Central memory CD8-positive, alpha-beta T cell (primary cell): ENCODE data around the gene DDAH2.
"Not testable (repeated sequence)": the region's sequence is repeated elsewhere in the genome, so short reads cannot be mapped to it uniquely, and the experiment has no call there.

Experiments used
- ATAC-seq: fragments of 150-1000 bp; cut with Tn5 transposase; replicated peaks from 2 replicates; pipeline ENCODE4 v1.10.0; 2022; ENCODE audit warnings: mild to moderate bottlenecking, moderate FRiP score, moderate number of reproducible peaks; ENCODE audit not compliant: poor library complexity, severe bottlenecking; ENCODE audit errors: extremely low read depth
- DNase-seq, 2 donors: peaks; one replicate each; pipeline ENCODE4 v3.0.0; 2021; ENCODE audit warnings: low spot score in 2 of 2
- H3K27ac Mint-ChIP-seq: one replicate; pipeline ENCODE4 v1.8.0; 2022; ENCODE audit warnings: low read depth, mild to moderate bottlenecking, moderate library complexity, mixed read lengths
- H3K27me3 Mint-ChIP-seq: one replicate; pipeline ENCODE4 v1.8.0; 2022; ENCODE audit warnings: mixed read lengths
- H3K36me3 Mint-ChIP-seq: one replicate; pipeline ENCODE4 v1.8.0; 2022; ENCODE audit warnings: mild to moderate bottlenecking, moderate library complexity, mixed read lengths; ENCODE audit not compliant: insufficient read depth
- H3K4me1 Mint-ChIP-seq: one replicate; pipeline ENCODE4 v1.8.0; 2022; ENCODE audit warnings: mixed read lengths
- H3K4me3 Mint-ChIP-seq: one replicate; pipeline ENCODE4 v1.8.0; 2022; ENCODE audit warnings: mild to moderate bottlenecking, moderate library complexity, mixed read lengths
- H3K9me3 Mint-ChIP-seq: one replicate; pipeline ENCODE4 v1.8.0; 2022; ENCODE audit warnings: mixed read lengths

The DDAH2 gene

GRCh38 chr6:31711233-31711632 lies 17.9 kb downstream of the DDAH2 start:
- Mint-ChIP-seq H3K4me1 (peaks cover 17% of the 10 kb centered on the region), H3K9me3 (no peaks in the 10 kb centered on the region), H3K36me3 (no peaks in the 10 kb centered on the region), H3K27ac (peak overlapping the region; percentile 47), H3K27me3 (no peaks in the 10 kb centered on the region), H3K4me3 (no peak overlapping the region)
- DNase-seq: no peak
- ATAC-seq: no peak

GRCh38 chr6:31710523-31711219 lies 18.4 kb downstream of the DDAH2 start:
- Mint-ChIP-seq H3K27me3 (no peaks in the 10 kb centered on the region), H3K9me3 (no peaks in the 10 kb centered on the region), H3K36me3 (no peaks in the 10 kb centered on the region), H3K4me1 (peaks cover 17% of the 10 kb centered on the region), H3K27ac (peak overlapping the region; percentile 47), H3K4me3 (no peak overlapping the region)
- no peak for DNase-seq
- ATAC-seq: no peak

GRCh38 chr6:31709157-31709556 lies 19.9 kb downstream of the DDAH2 start:
- DNase-seq, H3K27ac Mint-ChIP-seq, ATAC-seq, H3K9me3 Mint-ChIP-seq, H3K36me3 Mint-ChIP-seq, H3K4me3 Mint-ChIP-seq, H3K27me3 Mint-ChIP-seq: not testable (repeated sequence)
- H3K4me1 Mint-ChIP-seq: peaks cover 17% of the 10 kb centered on the region

GRCh38 chr6:31708224-31708623 lies 20.9 kb downstream of the DDAH2 start:
- H3K27me3 Mint-ChIP-seq: no peaks in the 10 kb centered on the region
- no peak overlapping the region for H3K4me3 Mint-ChIP-seq
- ATAC-seq: no peak
- H3K27ac Mint-ChIP-seq: no peak overlapping the region
- peaks cover 2% of the 10 kb centered on the region for H3K36me3 Mint-ChIP-seq
- DNase-seq: no peak
- no peaks in the 10 kb centered on the region for H3K9me3 Mint-ChIP-seq
- H3K4me1 Mint-ChIP-seq: peaks cover 21% of the 10 kb centered on the region

GRCh38 chr6:31707701-31708100 lies 21.4 kb downstream of the DDAH2 start:
- Mint-ChIP-seq H3K4me1 (peaks cover 23% of the 10 kb centered on the region), H3K36me3 (peaks cover 6% of the 10 kb centered on the region), H3K27me3 (no peaks in the 10 kb centered on the region), H3K9me3 (no peaks in the 10 kb centered on the region), H3K4me3 (no peak overlapping the region), H3K27ac (no peak overlapping the region)
- ATAC-seq: no peak
- no peak for DNase-seq

- Mint-ChIP-seq H3K27ac (no peak within 1 kb of the TSS), H3K9me3 (no peaks in the 10 kb centered on the region), H3K27me3 (no peaks in the 10 kb centered on the region), H3K4me3 (no peak within 1 kb of the TSS), H3K36me3 (peaks cover 11% of the 10 kb centered on the region), H3K4me1 (peaks cover 28% of the 10 kb centered on the region)
- DNase-seq (no peak), ATAC-seq (no peak)
Observed at GRCh38 chr6:31706599-31706998, 22.5 kb downstream of the DDAH2 start, which contains the start of gene LY6G6F. Gene LY6G6F (plus strand): TSS chr6:31706866. CDS start chr6:31706907, 41 bp downstream.

GRCh38 chr6:31705931-31706330 lies 23.2 kb downstream of the DDAH2 start:
- Mint-ChIP-seq H3K27ac (no peak overlapping the region), H3K36me3 (peaks cover 14% of the 10 kb centered on the region), H3K4me3 (no peak overlapping the region), H3K27me3 (no peaks in the 10 kb centered on the region), H3K4me1 (peaks cover 28% of the 10 kb centered on the region), H3K9me3 (no peaks in the 10 kb centered on the region)
- no peak for ATAC-seq
- no peak for DNase-seq

- no peaks in the 10 kb centered on the region for H3K9me3 Mint-ChIP-seq
- peaks cover 21% of the 10 kb centered on the region for H3K36me3 Mint-ChIP-seq
- peaks cover 26% of the 10 kb centered on the region for H3K4me1 Mint-ChIP-seq
- H3K4me3 Mint-ChIP-seq: peak within 1 kb of the TSS; percentile 96
- peak; percentile 95 for ATAC-seq
- peak within 1 kb of the TSS; percentile 99 for H3K27ac Mint-ChIP-seq
- peak; percentile 92 to 96 for DNase-seq
- H3K27me3 Mint-ChIP-seq: no peaks in the 10 kb centered on the region
Observed at GRCh38 chr6:31702819-31703716, 26.0 kb downstream of the DDAH2 start, which contains the start of gene ABHD16A. Gene ABHD16A (minus strand): TSS chr6:31703324. CDS start chr6:31703281, 43 bp downstream.

- no peak for DNase-seq
- peak; percentile 2 for ATAC-seq
- peaks cover 26% of the 10 kb centered on the region for H3K36me3 Mint-ChIP-seq
- no peaks in the 10 kb centered on the region for H3K27me3 Mint-ChIP-seq
- H3K9me3 Mint-ChIP-seq: no peaks in the 10 kb centered on the region
- peak overlapping the region; percentile 99 for H3K27ac Mint-ChIP-seq
- H3K4me1 Mint-ChIP-seq: peaks cover 32% of the 10 kb centered on the region
- peak overlapping the region; percentile 96 for H3K4me3 Mint-ChIP-seq
Observed at GRCh38 chr6:31702405-31702818, 26.7 kb downstream of the DDAH2 start.

GRCh38 chr6:31701666-31702404 lies 27.3 kb downstream of the DDAH2 start:
- DNase-seq (no peak), ATAC-seq (no peak)
- H3K27ac Mint-ChIP-seq: peak overlapping the region; percentile 99
- H3K4me1 Mint-ChIP-seq: peaks cover 38% of the 10 kb centered on the region
- peaks cover 27% of the 10 kb centered on the region for H3K36me3 Mint-ChIP-seq
- peak overlapping the region; percentile 96 for H3K4me3 Mint-ChIP-seq
- H3K27me3 Mint-ChIP-seq: no peaks in the 10 kb centered on the region
- H3K9me3 Mint-ChIP-seq: no peaks in the 10 kb centered on the region

- Mint-ChIP-seq H3K36me3 (peaks cover 35% of the 10 kb centered on the region), H3K27ac (no peak overlapping the region), H3K27me3 (no peaks in the 10 kb centered on the region), H3K9me3 (no peaks in the 10 kb centered on the region), H3K4me1 (peaks cover 40% of the 10 kb centered on the region), H3K4me3 (peak overlapping the region; percentile 96)
- ATAC-seq (no peak), DNase-seq (no peak)
Observed at GRCh38 chr6:31700740-31701401, 28.2 kb downstream of the DDAH2 start.

GRCh38 chr6:31697555-31697954 lies 31.5 kb downstream of the DDAH2 start:
- Mint-ChIP-seq H3K36me3 (peaks cover 52% of the 10 kb centered on the region), H3K27ac (peak overlapping the region; percentile 60), H3K4me3 (no peak overlapping the region), H3K4me1 (peaks cover 33% of the 10 kb centered on the region), H3K27me3 (no peaks in the 10 kb centered on the region), H3K9me3 (no peaks in the 10 kb centered on the region)
- ATAC-seq (no peak), DNase-seq (no peak)
